Keratinocyte (primary cell): Measurements from ENCODE around the gene OCIAD1. TPM values are rescaled to one million over a fixed set of nuclear protein-coding genes. Genes with fewer than 3 reads are reported as not detected.

Source experiments
- DNase-seq: peaks from one replicate; pipeline ENCODE4 v3.0.0-alpha.2; 2011; ENCODE audit warnings: low read depth, missing footprints, low spot score
- FAIRE-seq: peaks from 2 replicates; lab custom pipeline; 2011; peaks lifted over from hg19 to GRCh38; lab: Jason Lieb, UNC
- H2AFZ ChIP-seq: 2 replicates; pipeline ENCODE4 v1.6.0; 2012; ENCODE audit warnings: low read length, control low read depth, inconsistent platforms; ENCODE audit not compliant: control insufficient read depth
- H3K27ac ChIP-seq: 2 replicates; pipeline ENCODE4 v1.5.1; 2011; ENCODE audit warnings: low read length; ENCODE audit not compliant: control insufficient read depth, insufficient read depth
- H3K27me3 ChIP-seq: 3 replicates; pipeline ENCODE4 v1.6.0; 2011; ENCODE audit warnings: low read length; ENCODE audit not compliant: control insufficient read depth, insufficient read depth; ENCODE audit errors: extremely low read depth
- H3K36me3 ChIP-seq, 2 experiments: 2 replicates in 1 of 2; 3 replicates in 1 of 2; pipeline ENCODE4 v1.5.1; 2011; ENCODE audit warnings: low read length in 2 of 2, mild to moderate bottlenecking in 1 of 2; ENCODE audit not compliant: control insufficient read depth in 2 of 2, insufficient read depth in 2 of 2; ENCODE audit errors: extremely low read depth in 1 of 2
- H3K4me1 ChIP-seq: 3 replicates; pipeline ENCODE4 v1.5.1; 2011; ENCODE audit warnings: low read length; ENCODE audit not compliant: control insufficient read depth, insufficient read depth; ENCODE audit errors: extremely low read depth
- H3K4me2 ChIP-seq: 3 replicates; pipeline ENCODE4 v1.6.0; 2011; ENCODE audit warnings: low read depth, low read length; ENCODE audit not compliant: control insufficient read depth, insufficient read depth; ENCODE audit errors: extremely low read depth
- H3K4me3 ChIP-seq, 3 experiments: fragments of 200-600 bp in 1 of 3; sonication (generic) in 1 of 3; 2 replicates in 2 of 3; 3 replicates in 1 of 3; pipeline ENCODE4 v1.5.1; 2011 to 2016; ENCODE audit warnings: low read length in 3 of 3, mild to moderate bottlenecking in 3 of 3, control low read depth in 2 of 3, inconsistent platforms in 1 of 3, low read depth in 1 of 3, mixed read lengths in 1 of 3, mixed run types in 1 of 3, moderate library complexity in 1 of 3; ENCODE audit not compliant: control insufficient read depth in 2 of 3, insufficient read depth in 2 of 3; ENCODE audit errors: extremely low read depth in 1 of 3
- H3K79me2 ChIP-seq: 2 replicates; pipeline ENCODE4 v1.6.0; 2012; ENCODE audit warnings: low read length; ENCODE audit not compliant: control insufficient read depth, insufficient read depth
- H3K9ac ChIP-seq: 3 replicates; pipeline ENCODE4 v1.6.0; 2011; ENCODE audit warnings: low read length; ENCODE audit not compliant: control insufficient read depth, insufficient read depth; ENCODE audit errors: extremely low read depth
- H3K9me1 ChIP-seq: 3 replicates; pipeline ENCODE4 v1.6.0; 2011; ENCODE audit warnings: low read length; ENCODE audit not compliant: control insufficient read depth, insufficient read depth; ENCODE audit errors: extremely low read depth
- H3K9me3 ChIP-seq: 2 replicates; pipeline ENCODE4 v1.5.1; 2012; ENCODE audit warnings: low read depth, low read length; ENCODE audit not compliant: control insufficient read depth
- H4K20me1 ChIP-seq: 3 replicates; pipeline ENCODE4 v1.6.0; 2011; ENCODE audit warnings: low read length; ENCODE audit not compliant: control insufficient read depth, insufficient read depth; ENCODE audit errors: extremely low read depth
- EZH2 ChIP-seq: IDR thresholded peaks from one replicate; pipeline ENCODE4 v1.6.1; 2012; ENCODE audit warnings: inconsistent platforms, mild to moderate bottlenecking, low read length, moderate library complexity
- dilution Hi-C: fragments of 300-500 bp; cut with MboI; formaldehyde crosslinking; loops from one replicate; pipeline ENCODE4 v1.7.0; 2020; ENCODE audit warnings: low sequenced_read_pairs; ENCODE audit not compliant: extremely low pct_ligation_motif_present
- polyA plus RNA-seq, 5 experiments: library from polyadenylated mRNA; depleted of rRNA in 3 of 5; stranded (reverse) in 3 of 5; stranded (forward) in 1 of 5; unstranded in 1 of 5; fragments of >200 nt; gene quantifications; 1 replicate in 1 of 5; 2 replicates in 3 of 5; 3 replicates in 1 of 5; pipeline versions ENCODE4 v1.2.1 to v1.2.3, GENCODE V29; 2011 to 2012; ENCODE audit warnings: missing spikeins in 2 of 5, low read depth in 1 of 5, low replicate concordance in 1 of 5
- TF ChIP-seq, protein P1 (sequence below), 3 experiments: IDR thresholded peaks in 1 of 3; conservative IDR thresholded peaks in 1 of 3; optimal IDR thresholded peaks in 1 of 3; 2 replicates in 2 of 3; 3 replicates in 1 of 3; pipeline versions ENCODE3 to v1.5.1; 2011; ENCODE audit warnings: low read length in 3 of 3, mild to moderate bottlenecking in 3 of 3, moderate library complexity in 2 of 3, control low read depth in 1 of 3, inconsistent platforms in 1 of 3; ENCODE audit not compliant: insufficient read depth in 2 of 3; ENCODE audit errors: extremely low read depth in 1 of 3

OCIAD1 gene
- polyA plus RNA-seq, 1 donor (not counting 4 experiments of a cell fraction or from before 2014, with no cell fraction given): 199 TPM

DNA sequence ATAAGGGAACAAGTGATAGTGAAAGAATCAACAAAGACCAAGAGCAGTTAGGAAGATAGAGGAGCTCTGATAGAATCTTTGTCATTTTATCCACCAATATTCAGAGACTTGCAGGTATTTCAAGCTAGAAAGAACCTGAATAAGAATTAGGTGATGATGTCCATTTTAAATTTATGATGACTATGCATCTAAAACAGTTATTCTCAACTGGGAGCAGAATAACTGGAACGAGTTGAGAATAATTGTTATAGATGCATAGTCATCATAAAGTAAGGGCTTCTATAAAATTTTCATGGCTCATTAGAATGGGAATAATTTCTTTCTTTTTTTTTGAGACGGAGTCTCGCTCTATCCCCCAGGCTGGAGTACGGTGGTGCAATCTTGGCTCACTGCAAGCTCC, 5.8 kb downstream of the OCIAD1 start:
- H3K4me3 ChIP-seq: no peak overlapping the region
- H3K27me3 ChIP-seq: no peaks in the 10 kb centered on the region
- H4K20me1 ChIP-seq: peaks cover 2% of the 10 kb centered on the region
- no peak for DNase-seq
- FAIRE-seq: no peak
- H3K36me3 ChIP-seq: peaks cover 5 to 6% of the 10 kb centered on the region in 2 experiments
- no peaks in the 10 kb centered on the region for H3K9me1 ChIP-seq
- H3K4me1 ChIP-seq: peaks cover 6% of the 10 kb centered on the region
- dilution Hi-C loops: no loop called here
- H3K27ac ChIP-seq: no peak overlapping the region
- H3K9me3 ChIP-seq: no peaks in the 10 kb centered on the region
- H3K79me2 ChIP-seq: peaks cover 43% of the 10 kb centered on the region
- H3K9ac ChIP-seq: no peak overlapping the region
- no peak overlapping the region for H3K4me2 ChIP-seq
- TF ChIP-seq, protein P1, sequence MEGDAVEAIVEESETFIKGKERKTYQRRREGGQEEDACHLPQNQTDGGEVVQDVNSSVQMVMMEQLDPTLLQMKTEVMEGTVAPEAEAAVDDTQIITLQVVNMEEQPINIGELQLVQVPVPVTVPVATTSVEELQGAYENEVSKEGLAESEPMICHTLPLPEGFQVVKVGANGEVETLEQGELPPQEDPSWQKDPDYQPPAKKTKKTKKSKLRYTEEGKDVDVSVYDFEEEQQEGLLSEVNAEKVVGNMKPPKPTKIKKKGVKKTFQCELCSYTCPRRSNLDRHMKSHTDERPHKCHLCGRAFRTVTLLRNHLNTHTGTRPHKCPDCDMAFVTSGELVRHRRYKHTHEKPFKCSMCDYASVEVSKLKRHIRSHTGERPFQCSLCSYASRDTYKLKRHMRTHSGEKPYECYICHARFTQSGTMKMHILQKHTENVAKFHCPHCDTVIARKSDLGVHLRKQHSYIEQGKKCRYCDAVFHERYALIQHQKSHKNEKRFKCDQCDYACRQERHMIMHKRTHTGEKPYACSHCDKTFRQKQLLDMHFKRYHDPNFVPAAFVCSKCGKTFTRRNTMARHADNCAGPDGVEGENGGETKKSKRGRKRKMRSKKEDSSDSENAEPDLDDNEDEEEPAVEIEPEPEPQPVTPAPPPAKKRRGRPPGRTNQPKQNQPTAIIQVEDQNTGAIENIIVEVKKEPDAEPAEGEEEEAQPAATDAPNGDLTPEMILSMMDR (optimal IDR thresholded peaks at IDR 0.05 in 1 of 3, IDR thresholded peaks at IDR 0.05 in 1 of 3, conservative IDR thresholded peaks at IDR 0.05 in 1 of 3; ENCODE audit: extremely low read depth in 1 of 3, insufficient read depth in 2 of 3, low read length in 3 of 3): no peak
- TF ChIP-seq EZH2: no peak
- H2AFZ ChIP-seq: no peak overlapping the region

DNA sequence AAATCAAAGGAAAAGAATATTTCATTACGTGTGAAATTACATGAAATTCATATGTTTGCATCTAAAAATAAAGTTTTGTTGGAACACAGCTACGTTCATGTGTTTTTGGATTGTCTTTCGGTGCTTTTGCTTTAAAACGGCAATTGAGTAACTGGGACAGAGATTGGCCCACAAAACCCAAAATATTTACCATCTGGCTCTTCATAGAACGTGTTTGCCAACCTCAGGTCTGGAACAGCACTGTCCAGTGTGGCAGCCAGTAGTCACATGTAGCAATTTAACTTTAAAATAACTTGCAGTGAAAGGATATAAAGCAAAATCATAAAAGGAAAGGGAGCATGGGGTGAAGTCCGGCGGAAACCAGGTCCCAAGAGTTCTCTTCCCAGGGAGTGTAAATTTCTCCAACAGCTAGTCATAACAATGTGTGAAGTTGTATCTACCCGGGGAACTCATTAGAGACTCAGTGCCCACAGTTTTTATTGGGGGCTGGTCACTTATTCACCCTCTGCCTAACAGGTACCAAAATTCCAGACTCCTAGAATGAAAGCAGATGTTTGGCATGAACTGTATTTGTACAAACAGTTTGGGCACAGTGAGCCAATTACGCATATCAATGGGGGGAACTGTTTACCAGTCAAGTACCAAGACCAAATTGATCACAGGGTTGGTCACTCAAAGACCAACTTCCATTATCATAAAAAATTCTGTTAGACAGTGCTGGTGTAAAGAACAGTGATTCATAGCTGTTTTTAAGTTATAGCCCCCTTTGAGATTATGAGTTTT, 10.3 kb downstream of the OCIAD1 start:
- TF ChIP-seq EZH2: no peak
- TF ChIP-seq, protein P1 (optimal IDR thresholded peaks at IDR 0.05 in 1 of 3, IDR thresholded peaks at IDR 0.05 in 1 of 3, conservative IDR thresholded peaks at IDR 0.05 in 1 of 3; ENCODE audit: extremely low read depth in 1 of 3, insufficient read depth in 2 of 3, low read length in 3 of 3): no peak
- Histone ChIP-seq H4K20me1 (no peaks in the 10 kb centered on the region), H3K36me3 (peaks cover 0 to 6% of the 10 kb centered on the region in 2 experiments), H3K27ac (no peak overlapping the region), H3K4me3 (no peak overlapping the region), H3K9ac (no peak overlapping the region), H3K9me1 (no peaks in the 10 kb centered on the region), H2AFZ (no peak overlapping the region), H3K9me3 (no peaks in the 10 kb centered on the region), H3K79me2 (peaks cover 18% of the 10 kb centered on the region), H3K4me2 (no peak overlapping the region), H3K27me3 (no peaks in the 10 kb centered on the region), H3K4me1 (no peaks in the 10 kb centered on the region)
- FAIRE-seq (no peak), DNase-seq (no peak)
- dilution Hi-C loops: no loop called here
